Fibroblast of lung (primary cell): ENCODE measurements around the gene ABCA2. TPM values are rescaled to one million over a fixed set of nuclear protein-coding genes. Genes with fewer than 3 reads are reported as not detected.

ENCODE experiments used
- DNase-seq, 2 donors: peaks; one replicate each; pipeline versions ENCODE4 v3.0.0 to v3.0.0-alpha.2; 2010; ENCODE audit warnings: low read depth in 2 of 2
- H2AFZ ChIP-seq: 2 replicates; pipeline ENCODE4 v1.5.1; 2012; ENCODE audit warnings: low read length, control low read depth, inconsistent platforms
- H3K27ac ChIP-seq: 2 replicates; pipeline ENCODE4 v1.5.1; 2011; ENCODE audit warnings: low read length, control low read depth; ENCODE audit not compliant: insufficient read depth
- H3K27me3 ChIP-seq: 2 replicates; pipeline ENCODE4 v1.5.1; 2011; ENCODE audit warnings: mild to moderate bottlenecking, low read length; ENCODE audit not compliant: control insufficient read depth, insufficient read depth
- H3K36me3 ChIP-seq: 2 replicates; pipeline ENCODE4 v1.5.1; 2011; ENCODE audit warnings: low read length; ENCODE audit not compliant: control insufficient read depth, insufficient read depth
- H3K4me1 ChIP-seq: 2 replicates; pipeline ENCODE4 v1.5.1; 2011; ENCODE audit warnings: low read length; ENCODE audit not compliant: control insufficient read depth, insufficient read depth; ENCODE audit errors: extremely low read depth
- H3K4me2 ChIP-seq: 2 replicates; pipeline ENCODE4 v1.5.1; 2011; ENCODE audit warnings: low read length, control low read depth; ENCODE audit not compliant: insufficient read depth; ENCODE audit errors: extremely low read depth
- H3K4me3 ChIP-seq, 4 experiments: fragments of 200-600 bp in 1 of 4; sonication (generic) in 1 of 4; replicated peaks in 1 of 4; 2 replicates each; pipeline ENCODE4 v1.5.1; 2011 to 2016; ENCODE audit warnings: low read length in 4 of 4, low read depth in 3 of 4, mild to moderate bottlenecking in 3 of 4, control low read depth in 2 of 4, inconsistent platforms in 1 of 4, mixed read lengths in 1 of 4; ENCODE audit not compliant: insufficient read depth in 1 of 4; ENCODE audit errors: control extremely low read depth in 1 of 4
- H3K79me2 ChIP-seq: 2 replicates; pipeline ENCODE4 v1.5.1; 2012; ENCODE audit warnings: mild to moderate bottlenecking, low read length, inconsistent platforms; ENCODE audit not compliant: control insufficient read depth, insufficient read depth
- H3K9ac ChIP-seq: 2 replicates; pipeline ENCODE4 v1.5.1; 2011; ENCODE audit warnings: mild to moderate bottlenecking, low read length, control low read depth; ENCODE audit not compliant: insufficient read depth
- H3K9me3 ChIP-seq: 2 replicates; pipeline ENCODE4 v1.5.1; 2012; ENCODE audit warnings: low read depth, low read length; ENCODE audit not compliant: control insufficient read depth, insufficient read depth
- H4K20me1 ChIP-seq: 2 replicates; pipeline ENCODE4 v1.5.1; 2011; ENCODE audit warnings: low read length; ENCODE audit not compliant: control insufficient read depth, insufficient read depth; ENCODE audit errors: extremely low read depth
- EZH2 ChIP-seq: IDR thresholded peaks from 2 replicates; pipeline ENCODE4 v1.5.1; 2012; ENCODE audit warnings: low read length, control low read depth, mild to moderate bottlenecking; ENCODE audit errors: missing control alignments
- polyA plus RNA-seq, 2 donors: library from polyadenylated mRNA; depleted of rRNA in 1 of 2; stranded (reverse) in 1 of 2; unstranded in 1 of 2; fragments of >200 nt; gene quantifications; 2 replicates each; pipeline ENCODE4 v1.2.1, GENCODE V29; 2011 to 2012; ENCODE audit warnings: missing spikeins in 1 of 2
- total RNA-seq: library from RNA; depleted of rRNA; stranded (reverse); fragments of >200 nt; gene quantifications from 2 replicates; pipeline ENCODE4 v1.2.1, GENCODE V29; 2014
- TF ChIP-seq, protein P1 (sequence below), 2 donors: IDR thresholded peaks in 1 of 2; conservative IDR thresholded peaks in 1 of 2; 1 replicate in 1 of 2; 2 replicates in 1 of 2; pipeline ENCODE4 v1.5.1; 2011 to 2012; ENCODE audit warnings: low read length in 2 of 2, control low read depth in 1 of 2, inconsistent platforms in 1 of 2, low read depth in 1 of 2, mild to moderate bottlenecking in 1 of 2

ABCA2 gene
- total and polyA plus RNA-seq, 2 donors (not counting 1 experiment from before 2014, with no cell fraction given) = 8.5 to 21.8 TPM

GRCh38 chr9:137030006-137030405 lies 2.0 kb upstream of the ABCA2 start:
- Histone ChIP-seq H3K4me1 (peaks cover 4% of the 10 kb centered on the region), H4K20me1 (no peaks in the 10 kb centered on the region), H3K27ac (no peak overlapping the region), H3K4me3 (no peak overlapping the region), H3K4me2 (no peak overlapping the region), H3K9ac (no peak overlapping the region), H3K79me2 (no peaks in the 10 kb centered on the region), H3K27me3 (no peaks in the 10 kb centered on the region), H3K9me3 (no peaks in the 10 kb centered on the region), H2AFZ (no peak overlapping the region), H3K36me3 (no peaks in the 10 kb centered on the region)
- no peak for DNase-seq
- no peak for TF ChIP-seq EZH2
- TF ChIP-seq, protein P1, sequence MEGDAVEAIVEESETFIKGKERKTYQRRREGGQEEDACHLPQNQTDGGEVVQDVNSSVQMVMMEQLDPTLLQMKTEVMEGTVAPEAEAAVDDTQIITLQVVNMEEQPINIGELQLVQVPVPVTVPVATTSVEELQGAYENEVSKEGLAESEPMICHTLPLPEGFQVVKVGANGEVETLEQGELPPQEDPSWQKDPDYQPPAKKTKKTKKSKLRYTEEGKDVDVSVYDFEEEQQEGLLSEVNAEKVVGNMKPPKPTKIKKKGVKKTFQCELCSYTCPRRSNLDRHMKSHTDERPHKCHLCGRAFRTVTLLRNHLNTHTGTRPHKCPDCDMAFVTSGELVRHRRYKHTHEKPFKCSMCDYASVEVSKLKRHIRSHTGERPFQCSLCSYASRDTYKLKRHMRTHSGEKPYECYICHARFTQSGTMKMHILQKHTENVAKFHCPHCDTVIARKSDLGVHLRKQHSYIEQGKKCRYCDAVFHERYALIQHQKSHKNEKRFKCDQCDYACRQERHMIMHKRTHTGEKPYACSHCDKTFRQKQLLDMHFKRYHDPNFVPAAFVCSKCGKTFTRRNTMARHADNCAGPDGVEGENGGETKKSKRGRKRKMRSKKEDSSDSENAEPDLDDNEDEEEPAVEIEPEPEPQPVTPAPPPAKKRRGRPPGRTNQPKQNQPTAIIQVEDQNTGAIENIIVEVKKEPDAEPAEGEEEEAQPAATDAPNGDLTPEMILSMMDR (conservative IDR thresholded peaks at IDR 0.05 in 1 of 2, IDR thresholded peaks at IDR 0.05 in 1 of 2; ENCODE audit: low read depth in 1 of 2, low read length in 2 of 2) = no peak

DNA sequence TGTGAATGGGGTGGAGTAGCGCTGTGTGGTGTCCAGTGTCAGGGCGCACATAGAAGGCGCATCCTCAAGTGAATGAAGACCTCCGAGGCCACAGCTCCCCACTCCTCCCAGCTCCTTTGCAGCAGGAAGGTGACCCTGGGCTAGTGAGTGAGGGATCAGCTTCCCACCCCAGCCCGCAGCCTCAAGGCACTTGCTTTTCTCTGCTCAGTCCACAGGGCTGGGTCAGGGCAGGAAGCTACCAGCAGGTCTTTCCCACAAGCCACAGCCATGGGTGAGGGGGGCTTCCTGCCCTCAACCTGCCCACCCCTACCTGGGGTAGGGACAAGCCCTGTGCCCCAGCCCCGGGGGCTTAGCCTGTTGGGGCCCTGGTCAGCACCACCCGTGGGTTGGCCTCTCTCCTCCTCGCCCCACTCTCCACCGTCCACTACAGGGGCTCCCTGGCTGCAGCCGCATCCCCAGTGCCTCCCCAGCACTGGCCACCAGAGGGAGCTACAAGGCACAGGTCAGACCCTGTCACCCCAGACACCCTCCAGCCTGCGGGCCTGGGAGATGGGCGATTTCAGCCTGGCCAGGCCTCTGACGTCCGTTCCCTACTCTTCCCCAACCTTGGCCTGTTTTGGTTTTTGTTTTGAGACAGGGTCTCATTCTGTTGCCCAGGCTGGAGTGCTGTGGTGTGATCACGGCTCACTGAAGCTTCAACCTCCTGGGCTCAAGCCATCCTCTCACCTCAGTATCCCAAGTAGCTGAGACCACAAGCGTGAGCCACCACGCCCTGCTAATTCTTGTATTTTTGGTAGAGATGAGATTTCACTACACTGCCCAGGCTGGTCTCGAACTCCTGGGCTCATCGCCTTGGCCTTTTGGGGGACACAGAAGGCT lies 1.3 kb upstream of the ABCA2 start:
- H3K4me3 ChIP-seq = peak overlapping the region in 1 of 4 experiments; percentile 64
- TF ChIP-seq, protein P1 (conservative IDR thresholded peaks at IDR 0.05 in 1 of 2, IDR thresholded peaks at IDR 0.05 in 1 of 2; ENCODE audit: low read depth in 1 of 2, low read length in 2 of 2) = peak; percentile 78 to 92
- TF ChIP-seq EZH2 = no peak
- H3K9me3 ChIP-seq = no peaks in the 10 kb centered on the region
- H3K36me3 ChIP-seq = no peaks in the 10 kb centered on the region
- peaks cover 4% of the 10 kb centered on the region for H3K4me1 ChIP-seq
- H3K4me2 ChIP-seq = no peak overlapping the region
- H3K79me2 ChIP-seq = no peaks in the 10 kb centered on the region
- no peaks in the 10 kb centered on the region for H3K27me3 ChIP-seq
- no peak overlapping the region for H3K27ac ChIP-seq
- H4K20me1 ChIP-seq = no peaks in the 10 kb centered on the region
- peak; percentile 26 to 41 for DNase-seq
- H2AFZ ChIP-seq = no peak overlapping the region
- no peak overlapping the region for H3K9ac ChIP-seq

- no peaks in the 10 kb centered on the region for H4K20me1 ChIP-seq
- peak overlapping the region; percentile 10 to 64 (median 29) for H3K4me3 ChIP-seq
- H2AFZ ChIP-seq = no peak overlapping the region
- H3K27me3 ChIP-seq = no peaks in the 10 kb centered on the region
- H3K27ac ChIP-seq = no peak overlapping the region
- no peaks in the 10 kb centered on the region for H3K9me3 ChIP-seq
- DNase-seq = no peak
- H3K9ac ChIP-seq = no peak overlapping the region
- peak overlapping the region; percentile 81 for H3K4me2 ChIP-seq
- H3K36me3 ChIP-seq = no peaks in the 10 kb centered on the region
- TF ChIP-seq, protein P1 (conservative IDR thresholded peaks at IDR 0.05 in 1 of 2, IDR thresholded peaks at IDR 0.05 in 1 of 2; ENCODE audit: low read depth in 1 of 2, low read length in 2 of 2) = peak in 1 of 2 donors; percentile 34
- no peak for TF ChIP-seq EZH2
- H3K79me2 ChIP-seq = no peaks in the 10 kb centered on the region
- peaks cover 4% of the 10 kb centered on the region for H3K4me1 ChIP-seq
These were observed 423 bp upstream of the ABCA2 start for GRCh38 chr9:137028263-137029057.
